ENCODE data around the gene ANTXR1. TPM values are rescaled to one million over a fixed set of nuclear protein-coding genes. Genes with fewer than 3 reads are reported as not detected.

The ANTXR1 gene
- total RNA-seq, 1 experiment from 2014 or later = 25.7 TPM

DNA sequence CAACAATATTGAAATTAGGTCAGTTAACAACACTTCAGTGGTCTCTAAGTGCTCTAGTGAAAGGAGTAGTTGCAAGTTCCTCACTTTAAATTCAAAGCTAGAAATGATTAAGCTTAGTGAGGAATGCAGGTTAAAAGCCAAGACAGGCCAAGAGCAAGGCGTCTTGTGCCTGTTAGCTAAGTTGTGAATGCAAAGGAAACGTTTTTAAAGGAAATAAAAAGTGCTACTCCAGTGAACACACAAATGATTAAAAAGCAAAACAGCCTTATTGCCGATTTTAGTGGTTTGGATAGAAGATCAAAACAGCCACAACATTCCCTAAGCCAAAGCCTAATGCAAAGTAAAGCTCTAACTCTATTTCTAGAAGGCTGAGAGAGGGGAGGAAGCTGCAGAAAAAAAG, 44.7 kb downstream of the ANTXR1 start (continued):
- TF ChIP-seq YY1 (IDR thresholded peaks at IDR 0.05; ENCODE audit: extremely low read depth, insufficient replicate concordance, low read depth, low read length) = no peak
- TF ChIP-seq FOSL1 (IDR thresholded peaks at IDR 0.05; ENCODE audit: low read depth) = no peak
- TF ChIP-seq, protein P1, sequence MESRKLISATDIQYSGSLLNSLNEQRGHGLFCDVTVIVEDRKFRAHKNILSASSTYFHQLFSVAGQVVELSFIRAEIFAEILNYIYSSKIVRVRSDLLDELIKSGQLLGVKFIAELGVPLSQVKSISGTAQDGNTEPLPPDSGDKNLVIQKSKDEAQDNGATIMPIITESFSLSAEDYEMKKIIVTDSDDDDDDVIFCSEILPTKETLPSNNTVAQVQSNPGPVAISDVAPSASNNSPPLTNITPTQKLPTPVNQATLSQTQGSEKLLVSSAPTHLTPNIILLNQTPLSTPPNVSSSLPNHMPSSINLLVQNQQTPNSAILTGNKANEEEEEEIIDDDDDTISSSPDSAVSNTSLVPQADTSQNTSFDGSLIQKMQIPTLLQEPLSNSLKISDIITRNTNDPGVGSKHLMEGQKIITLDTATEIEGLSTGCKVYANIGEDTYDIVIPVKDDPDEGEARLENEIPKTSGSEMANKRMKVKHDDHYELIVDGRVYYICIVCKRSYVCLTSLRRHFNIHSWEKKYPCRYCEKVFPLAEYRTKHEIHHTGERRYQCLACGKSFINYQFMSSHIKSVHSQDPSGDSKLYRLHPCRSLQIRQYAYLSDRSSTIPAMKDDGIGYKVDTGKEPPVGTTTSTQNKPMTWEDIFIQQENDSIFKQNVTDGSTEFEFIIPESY (IDR thresholded peaks at IDR 0.05; ENCODE audit: extremely low read depth, insufficient replicate concordance, low read length) = no peak
- TF ChIP-seq SP1 (IDR thresholded peaks at IDR 0.05; ENCODE audit: low read depth) = no peak

DNA sequence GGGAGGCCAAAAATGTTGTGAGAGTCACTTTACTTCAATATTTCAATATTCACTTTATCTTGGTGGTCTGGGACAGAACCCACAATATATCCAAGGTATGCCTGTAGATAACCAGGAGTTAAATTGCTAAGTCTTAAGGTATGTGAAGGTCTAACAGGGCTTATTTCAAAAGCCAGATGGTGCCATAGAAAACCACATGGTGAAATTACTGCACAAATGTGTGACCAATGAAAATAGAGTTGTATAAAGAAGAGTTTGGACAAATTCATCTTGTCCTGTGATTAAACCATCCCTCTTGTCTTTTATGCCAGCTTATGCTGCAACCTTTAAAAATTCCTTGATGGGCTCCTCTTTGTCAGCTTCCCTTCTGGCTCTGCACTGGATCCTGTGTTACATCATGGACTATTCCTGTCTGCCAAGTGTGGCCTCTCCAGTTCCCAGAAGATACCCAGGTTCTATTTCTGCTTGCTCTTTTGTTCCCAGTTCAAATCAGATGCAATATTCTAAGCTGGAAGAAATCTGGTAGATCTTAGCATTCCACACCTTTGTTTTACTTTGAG, 46.8 kb downstream of the ANTXR1 start:
- no TSS peak for BruUV-seq (replicated peaks)
- H3K9ac ChIP-seq (ENCODE audit: low read length) = no peak overlapping the region
- no peaks in the 10 kb centered on the region for H4K20me1 ChIP-seq (ENCODE audit: insufficient read depth)
- TF ChIP-seq, protein P2, sequence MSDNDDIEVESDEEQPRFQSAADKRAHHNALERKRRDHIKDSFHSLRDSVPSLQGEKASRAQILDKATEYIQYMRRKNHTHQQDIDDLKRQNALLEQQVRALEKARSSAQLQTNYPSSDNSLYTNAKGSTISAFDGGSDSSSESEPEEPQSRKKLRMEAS (IDR thresholded peaks at IDR 0.05) = no peak
- TF ChIP-seq TCF7L2 (IDR thresholded peaks at IDR 0.05; ENCODE audit: borderline replicate concordance, extremely low read depth, insufficient read depth, insufficient read length) (no peak), ZNF274 (IDR thresholded peaks at IDR 0.05; ENCODE audit: low read depth, low read length) (no peak), EGR1 (IDR thresholded peaks at IDR 0.05; ENCODE audit: low read depth) (no peak), CBX3 (IDR thresholded peaks at IDR 0.05; ENCODE audit: low read depth) (no peak), POLR2A (IDR thresholded peaks at IDR 0.05; ENCODE audit: borderline replicate concordance, extremely low read depth, insufficient read depth, insufficient read length) (no peak), JUND (IDR thresholded peaks at IDR 0.05) (no peak)
- TF ChIP-seq, protein P3, sequence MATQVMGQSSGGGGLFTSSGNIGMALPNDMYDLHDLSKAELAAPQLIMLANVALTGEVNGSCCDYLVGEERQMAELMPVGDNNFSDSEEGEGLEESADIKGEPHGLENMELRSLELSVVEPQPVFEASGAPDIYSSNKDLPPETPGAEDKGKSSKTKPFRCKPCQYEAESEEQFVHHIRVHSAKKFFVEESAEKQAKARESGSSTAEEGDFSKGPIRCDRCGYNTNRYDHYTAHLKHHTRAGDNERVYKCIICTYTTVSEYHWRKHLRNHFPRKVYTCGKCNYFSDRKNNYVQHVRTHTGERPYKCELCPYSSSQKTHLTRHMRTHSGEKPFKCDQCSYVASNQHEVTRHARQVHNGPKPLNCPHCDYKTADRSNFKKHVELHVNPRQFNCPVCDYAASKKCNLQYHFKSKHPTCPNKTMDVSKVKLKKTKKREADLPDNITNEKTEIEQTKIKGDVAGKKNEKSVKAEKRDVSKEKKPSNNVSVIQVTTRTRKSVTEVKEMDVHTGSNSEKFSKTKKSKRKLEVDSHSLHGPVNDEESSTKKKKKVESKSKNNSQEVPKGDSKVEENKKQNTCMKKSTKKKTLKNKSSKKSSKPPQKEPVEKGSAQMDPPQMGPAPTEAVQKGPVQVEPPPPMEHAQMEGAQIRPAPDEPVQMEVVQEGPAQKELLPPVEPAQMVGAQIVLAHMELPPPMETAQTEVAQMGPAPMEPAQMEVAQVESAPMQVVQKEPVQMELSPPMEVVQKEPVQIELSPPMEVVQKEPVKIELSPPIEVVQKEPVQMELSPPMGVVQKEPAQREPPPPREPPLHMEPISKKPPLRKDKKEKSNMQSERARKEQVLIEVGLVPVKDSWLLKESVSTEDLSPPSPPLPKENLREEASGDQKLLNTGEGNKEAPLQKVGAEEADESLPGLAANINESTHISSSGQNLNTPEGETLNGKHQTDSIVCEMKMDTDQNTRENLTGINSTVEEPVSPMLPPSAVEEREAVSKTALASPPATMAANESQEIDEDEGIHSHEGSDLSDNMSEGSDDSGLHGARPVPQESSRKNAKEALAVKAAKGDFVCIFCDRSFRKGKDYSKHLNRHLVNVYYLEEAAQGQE (IDR thresholded peaks at IDR 0.05; ENCODE audit: low read depth) = no peak
- ChIA-PET CTCF (interaction anchor here (0.5 kb wide), 1 partner anchor 47 kb away, joined by 3 read pairs; the partner anchor contains the start of gene ANTXR1), POLR2A (no interaction called here), RAD21 (ENCODE audit: low non-redundant PET in 1 of 2, low total read pairs in 2 of 2, uncharacterized antibody in 2 of 2, unreplicated experiment in 2 of 2) (no interaction called here)
- no peaks in the 10 kb centered on the region for H3K4me1 ChIP-seq (ENCODE audit: control insufficient read depth in 1 of 2, insufficient read depth in 2 of 2, low read length in 2 of 2)
- no peaks in the 10 kb centered on the region for H3K9me3 ChIP-seq (ENCODE audit: control insufficient read depth in 1 of 2, insufficient read depth in 1 of 2, low read depth in 1 of 2, low read length in 2 of 2)
- H3K27me3 ChIP-seq (ENCODE audit: insufficient read depth, low read length) = no peaks in the 10 kb centered on the region
- H3K36me3 ChIP-seq (ENCODE audit: control insufficient read depth in 1 of 2, insufficient read depth in 2 of 2, low read length in 2 of 2) = no peaks in the 10 kb centered on the region
- intact Hi-C loops (cut with micrococcal nuclease) = no loop called here
- H3K4me2 ChIP-seq (ENCODE audit: low read length) = no peak overlapping the region
- H2AFZ ChIP-seq (ENCODE audit: low read depth, low read length, poor library complexity, severe bottlenecking) = no peak overlapping the region
- H3K27ac ChIP-seq (ENCODE audit: low read depth, low read length) = no peak overlapping the region
- H3K4me3 ChIP-seq (replicated peaks in 1 of 2; ENCODE audit: low read depth in 1 of 2, low read length in 2 of 2) = no peak overlapping the region
- no peaks in the 10 kb centered on the region for H3K79me2 ChIP-seq (ENCODE audit: insufficient read depth, low read length)
- 0 out of 2 replicates have a peak, but pooled peaks cover 3% of the 10 kb centered on the region for H3K9me2 ChIP-seq (ENCODE audit: insufficient read depth)
- no peak for DNase-seq (ENCODE audit: low read depth, low spot score)
- no peak for ATAC-seq

Data from HCT116 (cell line).